Suppressor macrophage treated with lipopolysaccharide for 4 hours (primary cell): ENCODE data around the gene DHRS4.
A peak's percentile ranks its signal among the peaks of the same experiment; 100 is the strongest.
"Not testable (repeated sequence)": the region's sequence is repeated elsewhere in the genome, so short reads cannot be mapped to it uniquely, and the experiment has no call there.

Source experiments
- DNase-seq: peaks from one replicate; pipeline ENCODE4 v3.0.0-alpha.2; 2020

Gene DHRS4

DNA sequence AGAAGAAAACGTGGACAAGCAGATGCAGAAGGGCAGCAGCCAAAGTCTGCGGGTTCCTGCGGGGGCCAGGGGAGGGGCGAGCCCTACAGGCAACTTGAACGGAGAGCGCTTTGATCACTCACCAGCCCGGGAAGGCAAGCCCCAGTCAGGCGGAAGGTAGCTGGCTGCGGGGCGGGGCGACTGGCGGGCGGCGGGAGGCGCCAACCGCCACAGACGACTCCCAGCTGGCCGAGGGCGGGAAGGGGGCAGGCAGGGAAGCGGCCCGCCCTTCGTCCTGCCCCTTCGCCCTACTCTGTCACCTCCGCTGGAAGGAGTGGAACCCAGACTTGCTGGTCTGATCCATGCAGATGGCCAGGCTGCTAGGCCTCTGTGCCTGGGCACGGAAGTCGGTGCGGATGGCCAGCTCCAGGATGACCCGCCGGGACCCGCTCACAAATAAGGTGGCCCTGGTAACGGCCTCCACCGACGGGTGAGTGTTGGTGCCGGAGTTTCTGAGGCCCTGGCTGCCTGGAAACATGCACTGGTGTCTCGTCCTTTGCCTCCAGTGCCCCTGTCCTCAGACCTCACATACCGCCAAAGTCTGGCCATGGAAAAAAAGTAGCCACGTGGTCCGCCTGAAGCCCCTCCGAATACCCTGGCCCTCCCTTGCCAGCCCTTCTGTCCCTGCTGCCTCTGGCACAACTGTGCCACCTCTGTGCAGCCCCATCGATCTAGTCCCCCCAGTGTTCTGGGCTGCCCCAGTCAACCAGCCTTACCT is 35.2 kb downstream of the DHRS4 start, which contains the start of gene DHRS4L2:
Gene DHRS4L2 (plus strand): TSS at position 323 of the 757 bp plus-strand sequence. CDS start 19 bp downstream, at position 342.
- peak; percentile 87 for DNase-seq

- not testable (repeated sequence) for DNase-seq
These were observed 36.3 kb downstream of the DHRS4 start for GRCh38 chr14:23989734-23990445.

- DNase-seq: peak; percentile 72
These were observed 37.4 kb downstream of the DHRS4 start for GRCh38 chr14:23990961-23991360.

DNA sequence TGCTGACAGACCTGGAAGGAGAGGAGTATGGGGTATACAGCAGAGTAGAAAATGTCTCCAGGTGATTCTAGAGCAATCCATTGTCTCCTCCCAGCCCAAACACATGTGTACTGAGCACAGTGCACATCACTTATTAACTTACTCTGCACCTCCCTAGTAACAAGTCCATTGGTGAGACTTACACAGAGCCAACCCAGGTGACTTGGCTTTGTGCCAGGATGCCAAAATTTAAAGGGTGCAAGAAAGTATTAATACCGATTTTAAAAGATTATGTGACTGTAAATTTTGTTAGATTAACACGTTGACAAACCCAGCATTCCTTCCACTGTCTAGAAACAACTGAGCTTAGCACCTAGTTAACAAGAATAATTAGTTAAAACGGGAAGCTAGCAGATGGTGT is 39.5 kb downstream of the DHRS4 start:
- not testable (repeated sequence) for DNase-seq

DNA sequence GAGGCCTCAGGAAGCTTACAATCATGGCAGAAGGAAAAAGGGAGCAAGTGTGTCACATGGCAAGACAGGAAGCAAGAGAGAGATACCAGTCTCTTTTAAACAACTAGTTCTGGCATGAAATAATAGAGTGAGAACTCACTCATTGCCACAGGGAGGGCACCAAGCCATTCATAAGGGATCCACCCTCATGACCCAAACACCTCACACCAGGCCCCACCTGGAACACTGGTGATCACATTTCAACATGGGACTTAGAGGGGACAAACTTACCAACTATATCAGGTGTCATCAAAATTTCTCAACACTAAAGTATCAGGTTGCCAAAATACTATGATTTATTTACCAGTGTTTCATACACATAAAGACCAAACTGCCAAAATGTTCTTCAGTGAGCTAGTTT is 42.4 kb downstream of the DHRS4 start:
- not testable (repeated sequence) for DNase-seq

DNA sequence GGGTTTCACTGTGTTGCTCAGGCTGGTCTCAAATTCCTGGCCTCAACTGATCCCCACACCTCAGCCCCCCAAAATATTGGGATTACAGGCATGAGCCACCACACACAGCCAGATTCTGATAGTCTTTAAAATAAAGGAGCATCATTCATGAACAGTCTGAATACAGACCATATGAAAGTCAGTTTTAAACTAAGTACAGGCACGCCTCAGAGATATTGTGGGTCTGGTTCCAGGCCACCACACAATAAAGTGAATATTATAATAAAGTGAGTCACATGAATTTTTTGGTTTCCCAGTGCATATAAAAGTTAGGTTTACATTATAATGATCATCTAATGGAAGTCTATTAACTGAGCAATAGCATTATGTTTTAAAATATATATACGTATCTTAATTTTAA is 43.3 kb downstream of the DHRS4 start:
- not testable (repeated sequence) for DNase-seq

GRCh38 chr14:23999640-24000039 is 46.1 kb downstream of the DHRS4 start:
- not testable (repeated sequence) for DNase-seq

DNA sequence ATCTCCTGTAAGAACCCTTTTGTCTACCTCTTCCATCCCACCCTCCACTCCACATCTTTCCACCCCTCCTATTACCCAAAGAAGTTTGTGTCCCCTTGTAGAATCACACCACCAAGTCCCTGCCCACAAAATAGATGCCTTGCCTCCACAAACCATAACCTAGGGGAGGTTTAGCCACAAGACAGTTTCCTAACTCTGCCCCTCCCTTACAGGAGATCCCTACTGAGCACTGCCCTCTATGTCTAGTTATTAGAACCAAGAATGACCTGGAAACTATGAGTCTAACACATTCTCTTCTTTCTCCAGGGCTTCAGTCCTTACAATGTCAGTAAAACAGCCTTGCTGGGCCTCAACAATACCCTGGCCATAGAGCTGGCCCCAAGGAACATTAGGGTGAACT is 47.5 kb downstream of the DHRS4 start:
- not testable (repeated sequence) for DNase-seq

DNA sequence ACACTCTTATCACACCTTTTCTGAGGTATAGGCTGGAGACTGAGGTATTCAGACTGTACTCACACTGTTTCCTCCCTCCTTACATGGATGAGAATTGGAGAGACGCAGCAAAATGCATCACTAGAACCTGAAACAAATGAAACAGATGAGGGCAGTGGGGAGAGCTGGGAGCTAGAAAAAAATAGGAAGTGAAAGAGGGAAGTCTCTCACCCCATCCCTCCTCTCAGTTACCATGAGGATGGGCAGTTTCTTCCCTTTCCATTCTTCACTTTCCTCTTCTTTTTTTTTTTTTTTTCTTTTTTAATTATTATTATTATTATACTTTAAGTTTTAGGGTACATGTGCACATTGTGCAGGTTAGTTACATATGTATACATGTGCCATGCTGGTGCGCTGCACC is 48.1 kb downstream of the DHRS4 start:
- peak; percentile 38 for DNase-seq

DNA sequence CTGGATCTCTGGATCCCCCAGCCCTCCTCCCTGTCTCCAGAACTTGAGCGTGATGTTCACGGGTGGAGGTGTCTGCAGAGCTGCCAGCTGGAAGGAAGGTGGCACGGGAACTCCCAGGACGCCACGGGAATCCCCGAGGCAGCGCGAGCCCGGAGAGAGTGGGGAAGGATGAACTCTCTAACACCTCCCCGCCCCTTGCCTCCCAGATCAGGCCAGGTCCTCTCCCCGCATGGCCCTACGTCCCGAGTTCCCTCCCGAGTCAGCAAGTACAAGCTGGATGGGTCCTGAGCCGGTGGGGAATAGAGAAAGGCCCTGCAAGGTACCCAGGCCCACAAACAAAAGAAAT is 52.9 kb downstream of the DHRS4 start:
- DNase-seq: not testable (repeated sequence)

DNA sequence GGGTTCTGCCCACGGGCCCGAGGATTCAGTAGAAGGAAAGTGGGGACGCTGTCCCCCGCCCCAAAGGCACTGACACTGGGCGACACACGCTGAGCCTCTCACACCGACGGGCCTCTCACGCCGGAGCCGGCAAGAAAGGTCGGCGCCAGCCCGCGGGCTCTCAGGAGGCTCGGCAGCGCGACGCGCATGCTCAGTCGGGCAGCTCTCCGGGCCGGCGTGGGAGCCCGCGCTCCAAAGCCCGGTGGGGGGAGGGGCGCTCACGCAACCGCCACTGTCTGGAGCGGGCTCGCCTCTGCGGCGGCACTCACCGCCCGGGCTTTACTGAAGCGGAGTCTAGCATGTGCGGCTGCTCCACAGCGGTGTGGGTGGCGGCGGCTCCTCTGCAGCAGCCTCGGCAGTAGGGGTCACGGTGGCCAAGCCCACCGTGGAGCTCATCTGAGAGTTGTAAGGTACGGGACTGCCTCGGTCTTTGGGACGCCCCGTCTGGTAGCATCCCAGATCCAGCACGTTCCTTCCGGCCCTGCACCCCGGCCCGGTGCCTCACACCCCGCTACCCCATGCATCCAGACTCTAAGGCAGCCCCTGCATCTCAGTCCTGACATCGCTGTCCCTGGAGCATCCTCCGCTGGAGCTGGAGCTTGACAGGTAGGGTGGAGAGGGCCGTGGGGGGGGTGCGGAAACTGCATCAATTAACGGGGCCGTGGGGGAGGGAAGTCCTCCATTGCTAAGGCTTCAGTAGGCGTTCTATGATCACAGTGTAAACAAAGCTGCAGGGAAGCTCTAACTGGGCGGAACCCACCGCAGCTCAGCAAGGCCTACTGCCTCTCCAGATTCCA is 53.5 kb downstream of the DHRS4 start:
- DNase-seq: peak; percentile 36

- DNase-seq: no peak
These were observed 57.5 kb downstream of the DHRS4 start for GRCh38 chr14:24011051-24011450.

DNA sequence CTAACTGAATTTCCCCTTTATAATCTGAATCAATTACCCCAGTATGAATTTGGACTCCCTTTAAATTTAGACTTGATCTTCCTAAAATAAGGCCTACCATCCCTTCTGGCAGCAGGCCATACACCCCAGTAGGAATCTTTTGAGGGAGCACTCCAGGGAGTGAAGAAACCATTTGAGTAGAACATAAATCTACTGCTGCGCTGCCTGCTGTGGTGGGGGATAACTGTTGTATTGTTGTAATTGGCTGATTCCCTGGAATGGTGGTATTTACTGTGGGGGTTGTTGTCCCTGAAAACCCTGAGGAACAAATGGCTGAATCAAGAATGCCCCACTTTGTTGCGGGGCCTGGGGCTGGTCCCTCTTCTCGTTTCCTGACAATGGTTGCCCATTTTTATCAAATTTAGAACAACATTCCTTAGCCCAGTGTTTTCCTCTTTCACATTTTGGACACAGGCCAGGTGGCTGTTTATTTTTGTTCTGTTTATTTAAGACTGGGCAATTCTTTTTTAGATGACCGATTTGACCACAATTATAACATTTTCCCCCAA is 59.2 kb downstream of the DHRS4 start:
- not testable (repeated sequence) for DNase-seq

- DNase-seq: peak; percentile 81
These were observed 60.3 kb downstream of the DHRS4 start for GRCh38 chr14:24013654-24014514.

DNA sequence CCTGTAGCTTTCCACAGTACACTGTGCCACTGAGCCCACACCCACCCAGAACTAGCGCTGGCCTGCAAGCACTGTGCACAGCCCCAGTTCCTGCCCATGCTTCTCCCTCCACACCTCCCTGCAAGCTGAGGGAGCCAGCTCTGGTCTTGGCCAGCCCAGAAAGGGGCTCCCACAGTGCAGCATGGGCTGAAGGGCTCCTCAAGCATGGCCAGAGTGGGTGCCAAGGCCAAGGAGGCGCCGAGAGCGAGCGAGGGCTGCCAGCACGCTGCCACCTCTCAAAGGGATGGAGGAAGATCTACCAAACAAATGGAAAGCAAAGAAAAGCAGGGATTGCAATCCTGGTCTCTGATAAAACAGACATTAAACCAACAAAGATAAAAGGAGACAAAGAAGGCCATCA is 62.2 kb downstream of the DHRS4 start:
- not testable (repeated sequence) for DNase-seq
